Dendritic cell treated with granulocyte-macrophage colony-stimulating factor and Interleukin-4, amounts not matched to agents 40 ng/mL and 50 ng/mL, for 4 days (primary cell): ENCODE results near the gene MSL2.
A peak's percentile ranks its signal among the peaks of the same experiment; 100 is the strongest.
"Not testable (repeated sequence)": the region's sequence is repeated elsewhere in the genome, so short reads cannot be mapped to it uniquely, and the experiment has no call there.

Experiments used
- H3K27ac Mint-ChIP-seq: one replicate; pipeline ENCODE4 v1.8.0; 2022; ENCODE audit warnings: mild to moderate bottlenecking, mixed read lengths
- H3K27me3 Mint-ChIP-seq: one replicate; pipeline ENCODE4 v1.8.0; 2022; ENCODE audit warnings: mild to moderate bottlenecking, mixed read lengths
- H3K36me3 Mint-ChIP-seq: one replicate; pipeline ENCODE4 v1.8.0; 2022; ENCODE audit warnings: low read depth, mixed read lengths
- H3K4me1 Mint-ChIP-seq: one replicate; pipeline ENCODE4 v1.8.0; 2022; ENCODE audit warnings: low read depth, mixed read lengths
- H3K4me3 Mint-ChIP-seq: one replicate; pipeline ENCODE4 v1.8.0; 2022; ENCODE audit warnings: mild to moderate bottlenecking, moderate library complexity, mixed read lengths
- H3K9me3 Mint-ChIP-seq: one replicate; pipeline ENCODE4 v1.8.0; 2022; ENCODE audit warnings: mixed read lengths
- intact Hi-C: fragments of 100-400 bp; cut with micrococcal nuclease; formaldehyde crosslinking; loops from one replicate; pipeline ENCODE4 v1.15.0; 2022

The MSL2 gene

GRCh38 chr3:136196064-136196400, at the start of gene MSL2:
Gene MSL2, minus strand, starts transcription at chr3:136196335. Its CDS starts 1,222 bp downstream, at chr3:136195113.
- H3K27me3 Mint-ChIP-seq = no peaks in the 10 kb centered on the region
- peak within 1 kb of the TSS; percentile 91 for H3K4me3 Mint-ChIP-seq
- intact Hi-C loops = loop anchor here (1.0 to 10.0 kb wide), 7 partner anchors 54 to 1989 kb away; partner anchors contain the start of genes ARMC8, NCK1, PCCB and PPP2R3A
- no peaks in the 10 kb centered on the region for H3K9me3 Mint-ChIP-seq
- H3K4me1 Mint-ChIP-seq = peaks cover 41% of the 10 kb centered on the region
- H3K27ac Mint-ChIP-seq = peak within 1 kb of the TSS; percentile 94
- H3K36me3 Mint-ChIP-seq = peaks cover 52% of the 10 kb centered on the region

GRCh38 chr3:136245691-136246090, 49.6 kb upstream of the MSL2 start:
- intact Hi-C loops = no loop called here
- Mint-ChIP-seq H3K27me3 (no peaks in the 10 kb centered on the region), H3K4me3 (no peak overlapping the region), H3K4me1 (peaks cover 15% of the 10 kb centered on the region), H3K9me3 (no peaks in the 10 kb centered on the region), H3K27ac (no peak overlapping the region), H3K36me3 (no peaks in the 10 kb centered on the region)

GRCh38 chr3:136239094-136239493, 43.0 kb upstream of the MSL2 start:
- Mint-ChIP-seq H3K9me3 (no peaks in the 10 kb centered on the region), H3K27me3 (no peaks in the 10 kb centered on the region), H3K4me3 (no peak overlapping the region), H3K27ac (no peak overlapping the region), H3K36me3 (no peaks in the 10 kb centered on the region), H3K4me1 (peaks cover 8% of the 10 kb centered on the region)
- intact Hi-C loops = loop anchor here (5.0 kb wide), 1 partner anchor 47 kb away; no protein-coding TSS in a partner anchor

GRCh38 chr3:136237961-136238649, 42.0 kb upstream of the MSL2 start:
- Mint-ChIP-seq H3K4me1 (peaks cover 8% of the 10 kb centered on the region), H3K36me3 (no peaks in the 10 kb centered on the region), H3K27ac (no peak overlapping the region), H3K27me3 (no peaks in the 10 kb centered on the region), H3K4me3 (no peak overlapping the region), H3K9me3 (no peaks in the 10 kb centered on the region)
- intact Hi-C loops = loop anchor here (5.0 kb wide), 1 partner anchor 46 kb away; no protein-coding TSS in a partner anchor

GRCh38 chr3:136237103-136237502, 41.0 kb upstream of the MSL2 start:
- no peak overlapping the region for H3K4me3 Mint-ChIP-seq
- H3K36me3 Mint-ChIP-seq = no peaks in the 10 kb centered on the region
- peaks cover 13% of the 10 kb centered on the region for H3K4me1 Mint-ChIP-seq
- H3K27ac Mint-ChIP-seq = no peak overlapping the region
- H3K9me3 Mint-ChIP-seq = no peaks in the 10 kb centered on the region
- H3K27me3 Mint-ChIP-seq = no peaks in the 10 kb centered on the region
- intact Hi-C loops = loop anchor here (5.0 kb wide), 1 partner anchor 45 kb away; no protein-coding TSS in a partner anchor

GRCh38 chr3:136236109-136236508, 40.0 kb upstream of the MSL2 start:
- intact Hi-C loops = loop anchor here (5.0 kb wide), 1 partner anchor 44 kb away; no protein-coding TSS in a partner anchor
- Mint-ChIP-seq H3K36me3 (no peaks in the 10 kb centered on the region), H3K4me3 (no peak overlapping the region), H3K9me3 (no peaks in the 10 kb centered on the region), H3K27ac (no peak overlapping the region), H3K27me3 (no peaks in the 10 kb centered on the region), H3K4me1 (peaks cover 13% of the 10 kb centered on the region)

- H3K36me3 Mint-ChIP-seq = no peaks in the 10 kb centered on the region
- H3K4me3 Mint-ChIP-seq = no peak overlapping the region
- no peaks in the 10 kb centered on the region for H3K27me3 Mint-ChIP-seq
- intact Hi-C loops = loop anchor here (5.0 kb wide), 1 partner anchor 43 kb away; no protein-coding TSS in a partner anchor
- no peaks in the 10 kb centered on the region for H3K9me3 Mint-ChIP-seq
- no peak overlapping the region for H3K27ac Mint-ChIP-seq
- H3K4me1 Mint-ChIP-seq = peaks cover 13% of the 10 kb centered on the region
Measured at GRCh38 chr3:136235545-136235944, 39.4 kb upstream of the MSL2 start.

- intact Hi-C loops = no loop called here
- Mint-ChIP-seq H3K4me3 (no peak overlapping the region), H3K9me3 (no peaks in the 10 kb centered on the region), H3K27me3 (no peaks in the 10 kb centered on the region), H3K27ac (no peak overlapping the region), H3K36me3 (no peaks in the 10 kb centered on the region), H3K4me1 (peaks cover 13% of the 10 kb centered on the region)
Measured at GRCh38 chr3:136232413-136232812, 36.3 kb upstream of the MSL2 start.

GRCh38 chr3:136222746-136223145, 26.6 kb upstream of the MSL2 start:
- intact Hi-C loops, H3K4me3 Mint-ChIP-seq, H3K4me1 Mint-ChIP-seq: not testable (repeated sequence)

GRCh38 chr3:136211547-136211946, 15.4 kb upstream of the MSL2 start:
- Mint-ChIP-seq H3K9me3 (no peaks in the 10 kb centered on the region), H3K4me3 (no peak overlapping the region), H3K4me1 (peaks cover 7% of the 10 kb centered on the region), H3K36me3 (no peaks in the 10 kb centered on the region), H3K27me3 (peaks cover 3% of the 10 kb centered on the region), H3K27ac (no peak overlapping the region)
- intact Hi-C loops = no loop called here

More at GRCh38 chr3:136222746-136223145, 26.6 kb upstream of the MSL2 start:
- H3K27me3 Mint-ChIP-seq, H3K27ac Mint-ChIP-seq, H3K36me3 Mint-ChIP-seq: not testable (repeated sequence)
- H3K9me3 Mint-ChIP-seq = peaks cover 15% of the 10 kb centered on the region

GRCh38 chr3:136209921-136210320, 13.8 kb upstream of the MSL2 start:
- no peak overlapping the region for H3K4me3 Mint-ChIP-seq
- H3K9me3 Mint-ChIP-seq = no peaks in the 10 kb centered on the region
- peaks cover 12% of the 10 kb centered on the region for H3K4me1 Mint-ChIP-seq
- peaks cover 3% of the 10 kb centered on the region for H3K27me3 Mint-ChIP-seq
- H3K36me3 Mint-ChIP-seq = no peaks in the 10 kb centered on the region
- intact Hi-C loops = no loop called here
- H3K27ac Mint-ChIP-seq = no peak overlapping the region

- no peak overlapping the region for H3K27ac Mint-ChIP-seq
- no peaks in the 10 kb centered on the region for H3K9me3 Mint-ChIP-seq
- peaks cover 12% of the 10 kb centered on the region for H3K4me1 Mint-ChIP-seq
- no peak overlapping the region for H3K4me3 Mint-ChIP-seq
- intact Hi-C loops = no loop called here
- no peaks in the 10 kb centered on the region for H3K36me3 Mint-ChIP-seq
- H3K27me3 Mint-ChIP-seq = peaks cover 3% of the 10 kb centered on the region
Measured at GRCh38 chr3:136207489-136208115, 11.5 kb upstream of the MSL2 start.

GRCh38 chr3:136199219-136199618, 3.1 kb upstream of the MSL2 start:
- intact Hi-C loops = loop anchor here (10.0 kb wide), 5 partner anchors 124 to 1986 kb away; partner anchors contain the start of genes ARMC8, NCK1 and RYK
- Mint-ChIP-seq H3K4me1 (peaks cover 10% of the 10 kb centered on the region), H3K36me3 (peaks cover 29% of the 10 kb centered on the region)
- H3K9me3 Mint-ChIP-seq, H3K4me3 Mint-ChIP-seq, H3K27me3 Mint-ChIP-seq, H3K27ac Mint-ChIP-seq: not testable (repeated sequence)

- not testable (repeated sequence) for H3K27me3 Mint-ChIP-seq, H3K9me3 Mint-ChIP-seq, H3K4me3 Mint-ChIP-seq
- peak overlapping the region; percentile 94 for H3K27ac Mint-ChIP-seq
- intact Hi-C loops = loop anchor here (10.0 kb wide), 5 partner anchors 124 to 1986 kb away; partner anchors contain the start of genes ARMC8, NCK1 and RYK
- H3K36me3 Mint-ChIP-seq = peaks cover 35% of the 10 kb centered on the region
- H3K4me1 Mint-ChIP-seq = peaks cover 17% of the 10 kb centered on the region
Measured at GRCh38 chr3:136198462-136199078, 2.4 kb upstream of the MSL2 start.
